OCI-LY3 (cell line): ENCODE results near the gene REELD1.

Source experiments
- H2AFZ ChIP-seq: fragments of 200-600, 300-600 bp; shearing (Covaris generic); 2 replicates; pipeline ENCODE4 v1.6.0; 2014; ENCODE audit warnings: antibody characterized with exemption, low read depth, low read length
- H3K27ac ChIP-seq: fragments of 200-600, 300-600 bp; sonication (generic); 2 replicates; pipeline ENCODE4 v1.5.1; 2014; ENCODE audit warnings: mild to moderate bottlenecking, low read length, moderate library complexity, mixed read lengths
- H3K27me3 ChIP-seq: fragments of 200-600, 300-600 bp; sonication (generic); 2 replicates; pipeline ENCODE4 v1.6.1; 2014; ENCODE audit warnings: low read depth, low read length, mixed read lengths
- H3K36me3 ChIP-seq: fragments of 200-600, 300-600 bp; sonication (generic); replicated peaks from 2 replicates; pipeline ENCODE3; 2014; ENCODE audit warnings: low read depth, low read length, mixed read lengths
- H3K4me1 ChIP-seq: fragments of 300-600, 200-600 bp; sonication (generic); 2 replicates; pipeline ENCODE4 v1.6.1; 2014; ENCODE audit warnings: low read length, mixed read lengths
- H3K4me2 ChIP-seq: fragments of 200-600, 300-600 bp; sonication (generic); 2 replicates; pipeline ENCODE4 v1.6.1; 2014; ENCODE audit warnings: low read length, mixed read lengths
- H3K4me3 ChIP-seq: fragments of 300-600, 200-600 bp; sonication (generic); 2 replicates; pipeline ENCODE4 v1.5.1; 2014; ENCODE audit warnings: antibody characterized with exemption, mild to moderate bottlenecking, low read length, moderate library complexity
- H3K79me2 ChIP-seq: fragments of 300-600, 200-600 bp; shearing (Covaris generic); 2 replicates; pipeline ENCODE4 v1.6.1; 2014; ENCODE audit warnings: mild to moderate bottlenecking, low read length, mixed read lengths
- H3K9ac ChIP-seq: fragments of 300-600, 200-600 bp; shearing (Covaris generic); 2 replicates; pipeline ENCODE4 v1.6.0; 2014; ENCODE audit warnings: mild to moderate bottlenecking, low read length, moderate library complexity
- H3K9me3 ChIP-seq: fragments of 200-600, 300-600 bp; shearing (Covaris generic); 2 replicates; pipeline ENCODE4 v1.6.1; 2014; ENCODE audit warnings: low read length, mixed read lengths; ENCODE audit not compliant: insufficient read depth
- H4K20me1 ChIP-seq: fragments of 200-600, 300-600 bp; sonication (generic); 2 replicates; pipeline ENCODE4 v1.6.1; 2016; ENCODE audit warnings: low read length, mixed read lengths; ENCODE audit not compliant: insufficient read depth
- CTCF ChIP-seq: fragments of 200-600, 300-600 bp; sonication (generic); IDR thresholded peaks from 2 replicates; pipeline ENCODE4 v1.5.1; 2014; ENCODE audit warnings: antibody characterized with exemption, low read length, low read depth
- EZH2phosphoT487 ChIP-seq: fragments of 200-600 bp; shearing (Covaris generic); IDR thresholded peaks from 2 replicates; pipeline ENCODE4 v1.6.1; 2018; ENCODE audit warnings: antibody characterized with exemption, mixed run types, low read depth

Gene REELD1

GRCh38 chr4:146222313-146222712, 8.0 kb downstream of the REELD1 start:
- H3K36me3 ChIP-seq: no peaks in the 10 kb centered on the region
- H3K79me2 ChIP-seq: no peaks in the 10 kb centered on the region
- H3K4me3 ChIP-seq: no peak overlapping the region
- no peaks in the 10 kb centered on the region for H4K20me1 ChIP-seq
- no peak overlapping the region for H3K27ac ChIP-seq
- no peak overlapping the region for H3K9ac ChIP-seq
- TF ChIP-seq CTCF (no peak), EZH2phosphoT487 (no peak)
- H3K4me2 ChIP-seq: no peak overlapping the region
- no peak overlapping the region for H2AFZ ChIP-seq
- no peaks in the 10 kb centered on the region for H3K4me1 ChIP-seq
- no peaks in the 10 kb centered on the region for H3K27me3 ChIP-seq
- no peaks in the 10 kb centered on the region for H3K9me3 ChIP-seq

- no peak overlapping the region for H2AFZ ChIP-seq
- H3K9me3 ChIP-seq: no peaks in the 10 kb centered on the region
- no peak overlapping the region for H3K9ac ChIP-seq
- H3K36me3 ChIP-seq: no peaks in the 10 kb centered on the region
- H3K4me3 ChIP-seq: no peak overlapping the region
- H3K27me3 ChIP-seq: no peaks in the 10 kb centered on the region
- H3K79me2 ChIP-seq: no peaks in the 10 kb centered on the region
- no peak overlapping the region for H3K27ac ChIP-seq
- H3K4me2 ChIP-seq: no peak overlapping the region
- no peak for TF ChIP-seq EZH2phosphoT487
- no peak for TF ChIP-seq CTCF
- no peaks in the 10 kb centered on the region for H3K4me1 ChIP-seq
- H4K20me1 ChIP-seq: no peaks in the 10 kb centered on the region
Observed at GRCh38 chr4:146224326-146224966, 10.1 kb downstream of the REELD1 start.

- no peaks in the 10 kb centered on the region for H3K79me2 ChIP-seq
- H3K4me1 ChIP-seq: no peaks in the 10 kb centered on the region
- no peaks in the 10 kb centered on the region for H3K27me3 ChIP-seq
- H3K9ac ChIP-seq: no peak overlapping the region
- TF ChIP-seq CTCF: no peak
- H3K36me3 ChIP-seq: no peaks in the 10 kb centered on the region
- no peak overlapping the region for H3K4me2 ChIP-seq
- no peaks in the 10 kb centered on the region for H4K20me1 ChIP-seq
- H3K4me3 ChIP-seq: no peak overlapping the region
- no peak overlapping the region for H3K27ac ChIP-seq
- no peak overlapping the region for H2AFZ ChIP-seq
- H3K9me3 ChIP-seq: no peaks in the 10 kb centered on the region
Observed at GRCh38 chr4:146229406-146229805, 15.1 kb downstream of the REELD1 start.

GRCh38 chr4:146232131-146232722, 17.9 kb downstream of the REELD1 start:
- Histone ChIP-seq H3K36me3 (no peaks in the 10 kb centered on the region), H3K27ac (no peak overlapping the region), H3K4me1 (no peaks in the 10 kb centered on the region), H3K9ac (no peak overlapping the region), H3K4me3 (no peak overlapping the region), H3K27me3 (no peaks in the 10 kb centered on the region), H3K9me3 (no peaks in the 10 kb centered on the region), H3K79me2 (no peaks in the 10 kb centered on the region), H4K20me1 (no peaks in the 10 kb centered on the region), H3K4me2 (no peak overlapping the region), H2AFZ (no peak overlapping the region)
- TF ChIP-seq EZH2phosphoT487 (no peak), CTCF (no peak)
